Left hindlimb (tissue), 1 donor: ENCODE data around the gene UHRF1.
"Not testable (repeated sequence)": the region's sequence is repeated elsewhere in the genome, so short reads cannot be mapped to it uniquely, and the experiment has no call there.

Experiments
- DNase-seq: peaks from one replicate; pipeline ENCODE4 v3.0.0-alpha.2; 2018

Gene UHRF1

GRCh38 chr19:4900879-4901278 is 8.4 kb upstream of the UHRF1 start:
- not testable (repeated sequence) for DNase-seq

GRCh38 chr19:4902796-4903195 is 6.5 kb upstream of the UHRF1 start, which contains the start of gene ARRDC5:
Gene ARRDC5 (minus strand): TSS chr19:4902896. CDS start chr19:4902825, 71 bp downstream.
- no peak for DNase-seq

GRCh38 chr19:4904481-4904880 is 4.8 kb upstream of the UHRF1 start:
- DNase-seq, result no peak

- no peak for DNase-seq
These were observed 2.3 kb upstream of the UHRF1 start for GRCh38 chr19:4906963-4907362.

- no peak for DNase-seq
These were observed 941 bp upstream of the UHRF1 start for GRCh38 chr19:4908360-4908759.

GRCh38 chr19:4908781-4909155 is 533 bp upstream of the UHRF1 start:
- no peak for DNase-seq

GRCh38 chr19:4909897-4910593 is 744 bp downstream of the UHRF1 start:
- DNase-seq, result peak; percentile 95

GRCh38 chr19:4910594-4911281 is 1.4 kb downstream of the UHRF1 start:
- DNase-seq, result no peak

GRCh38 chr19:4911314-4911713 is 2.0 kb downstream of the UHRF1 start:
- no peak for DNase-seq

GRCh38 chr19:4911786-4912672 is 2.7 kb downstream of the UHRF1 start:
- peak; percentile 79 for DNase-seq

- no peak for DNase-seq
These were observed 4.9 kb downstream of the UHRF1 start for GRCh38 chr19:4913996-4914735.

- no peak for DNase-seq
These were observed 5.6 kb downstream of the UHRF1 start for GRCh38 chr19:4914736-4915501.

GRCh38 chr19:4916292-4917082 is 7.2 kb downstream of the UHRF1 start:
- DNase-seq, result no peak

GRCh38 chr19:4922530-4923275 is 13.4 kb downstream of the UHRF1 start:
- no peak for DNase-seq

- DNase-seq, result no peak
These were observed 14.0 kb downstream of the UHRF1 start for GRCh38 chr19:4923276-4923747.

- no peak for DNase-seq
These were observed 19.9 kb downstream of the UHRF1 start for GRCh38 chr19:4929186-4929585.

- no peak for DNase-seq
These were observed 21.4 kb downstream of the UHRF1 start for GRCh38 chr19:4930664-4931063.

GRCh38 chr19:4932711-4933110 is 23.4 kb downstream of the UHRF1 start:
- DNase-seq, result no peak

GRCh38 chr19:4933528-4933927 is 24.2 kb downstream of the UHRF1 start:
- DNase-seq, result no peak

- DNase-seq, result no peak
These were observed 26.1 kb downstream of the UHRF1 start for GRCh38 chr19:4935444-4935843.
